ENCODE data around the gene CMTM4. TPM values are rescaled to one million over a fixed set of nuclear protein-coding genes. Genes with fewer than 3 reads are reported as not detected.

Gene CMTM4
- total RNA-seq, 1 donor from 2014 or later = 20.1 TPM

- intact Hi-C loops (cut with DNase I) = no loop called here
- DNase-seq (ENCODE audit: low spot score in 2 of 2) = no peak
Measured at GRCh38 chr16:66653581-66654350, 42.8 kb downstream of the CMTM4 start.

GRCh38 chr16:66652661-66653360 is 43.7 kb downstream of the CMTM4 start:
- Histone ChIP-seq H3K27me3 (no peaks in the 10 kb centered on the region), H3K27ac (no peak overlapping the region), H3K4me3 (no peak overlapping the region), H3K4me1 (no peaks in the 10 kb centered on the region), H3K36me3 (no peaks in the 10 kb centered on the region), H3K9me3 (no peaks in the 10 kb centered on the region)
- DNase-seq (ENCODE audit: low spot score in 2 of 2) = no peak
- intact Hi-C loops (cut with DNase I) = no loop called here
- TF ChIP-seq CTCF (IDR thresholded peaks at IDR 0.05) = no peak

More at GRCh38 chr16:66653581-66654350, 42.8 kb downstream of the CMTM4 start:
- Histone ChIP-seq H3K4me3 (no peak overlapping the region), H3K27ac (no peak overlapping the region), H3K27me3 (no peaks in the 10 kb centered on the region), H3K36me3 (no peaks in the 10 kb centered on the region), H3K9me3 (no peaks in the 10 kb centered on the region), H3K4me1 (no peaks in the 10 kb centered on the region)
- TF ChIP-seq CTCF (IDR thresholded peaks at IDR 0.05) = no peak

- intact Hi-C loops (cut with DNase I) = loop anchor here (1.0 kb wide), 1 partner anchor 44 kb away; no protein-coding TSS in a partner anchor
- no peak for DNase-seq (ENCODE audit: low spot score in 2 of 2)
- TF ChIP-seq CTCF (IDR thresholded peaks at IDR 0.05) = no peak
Measured at GRCh38 chr16:66651965-66652364, 44.6 kb downstream of the CMTM4 start.

GRCh38 chr16:66651474-66651765 is 45.1 kb downstream of the CMTM4 start:
- H3K9me3 ChIP-seq = no peaks in the 10 kb centered on the region
- no peaks in the 10 kb centered on the region for H3K4me1 ChIP-seq
- intact Hi-C loops (cut with DNase I) = loop anchor here (1.0 kb wide), 1 partner anchor 43 kb away; no protein-coding TSS in a partner anchor
- no peaks in the 10 kb centered on the region for H3K36me3 ChIP-seq
- no peaks in the 10 kb centered on the region for H3K27me3 ChIP-seq
- TF ChIP-seq CTCF (IDR thresholded peaks at IDR 0.05) = no peak
- no peak overlapping the region for H3K27ac ChIP-seq
- DNase-seq (ENCODE audit: low spot score in 2 of 2) = no peak
- peak overlapping the region; percentile 12 to 49 for H3K4me3 ChIP-seq

More at GRCh38 chr16:66651965-66652364, 44.6 kb downstream of the CMTM4 start:
- no peaks in the 10 kb centered on the region for H3K36me3 ChIP-seq
- no peaks in the 10 kb centered on the region for H3K9me3 ChIP-seq
- no peaks in the 10 kb centered on the region for H3K27me3 ChIP-seq
- H3K27ac ChIP-seq = no peak overlapping the region
- H3K4me3 ChIP-seq = no peak overlapping the region
- H3K4me1 ChIP-seq = no peaks in the 10 kb centered on the region

- H3K27ac ChIP-seq = no peak overlapping the region
- peak overlapping the region; percentile 12 to 49 for H3K4me3 ChIP-seq
- intact Hi-C loops (cut with DNase I) = loop anchor here (1.0 kb wide), 1 partner anchor 43 kb away; no protein-coding TSS in a partner anchor
- no peaks in the 10 kb centered on the region for H3K27me3 ChIP-seq
- no peaks in the 10 kb centered on the region for H3K9me3 ChIP-seq
- no peaks in the 10 kb centered on the region for H3K36me3 ChIP-seq
- DNase-seq (ENCODE audit: low spot score in 2 of 2) = peak in 1 of 2 donors; percentile 88
- TF ChIP-seq CTCF (IDR thresholded peaks at IDR 0.05) = peak; percentile 78 to 96 (median 96)
- H3K4me1 ChIP-seq = no peaks in the 10 kb centered on the region
Measured at GRCh38 chr16:66650707-66651473, 45.7 kb downstream of the CMTM4 start.
